Measurements from ENCODE around the gene BRD3OS. TPM values are rescaled to one million over a fixed set of nuclear protein-coding genes. Genes with fewer than 3 reads are reported as not detected.

Gene BRD3OS
- total and polyA plus RNA-seq, 2 of the 13 experiments (the other 11 are each of a cell fraction or from before 2014, with no cell fraction given), result 4.9 to 5.7 TPM

- TF ChIP-seq ZBTB49 (CRISPR knock-in tag; IDR thresholded peaks at IDR 0.05; ENCODE audit: borderline replicate concordance) (no peak), ZNF160 (CRISPR knock-in tag; IDR thresholded peaks at IDR 0.05) (no peak), CHCHD3 (CRISPR knock-in tag; IDR thresholded peaks at IDR 0.05) (no peak), DDIT3 (CRISPR knock-in tag; IDR thresholded peaks at IDR 0.05) (no peak), TP53 (CRISPR knock-in tag; conservative IDR thresholded peaks at IDR 0.05) (no peak), RFX3 (CRISPR knock-in tag; IDR thresholded peaks at IDR 0.05) (no peak), RORA (CRISPR knock-in tag; IDR thresholded peaks at IDR 0.05) (no peak), SAFB2 (CRISPR knock-in tag; IDR thresholded peaks at IDR 0.05; ENCODE audit: borderline replicate concordance, low read depth) (no peak), ZNF687 (CRISPR knock-in tag; IDR thresholded peaks at IDR 0.05) (no peak; the same call in 1 of the 2 replicates), THAP11 (CRISPR knock-in tag; IDR thresholded peaks at IDR 0.05) (no peak), ZBTB7A (CRISPR knock-in tag; IDR thresholded peaks at IDR 0.05) (peak; percentile 88; the same call in 1 of the 2 replicates), TRIM22 (IDR thresholded peaks at IDR 0.05) (no peak), ZBTB34 (CRISPR knock-in tag; IDR thresholded peaks at IDR 0.05) (no peak), ZNF441 (CRISPR knock-in tag; IDR thresholded peaks at IDR 0.05; ENCODE audit: borderline replicate concordance) (peak; percentile 90), ZNF451 (CRISPR knock-in tag; IDR thresholded peaks at IDR 0.05) (no peak), SRSF4 (IDR thresholded peaks at IDR 0.05; ENCODE audit: low read depth, low read length, poor library complexity, severe bottlenecking) (no peak), ZNF138 (CRISPR knock-in tag; IDR thresholded peaks at IDR 0.05; ENCODE audit: low read depth) (no peak), ZNF709 (CRISPR knock-in tag; IDR thresholded peaks at IDR 0.05) (no peak; the same call in 1 of the 2 replicates), CENPBD1 (CRISPR knock-in tag; IDR thresholded peaks at IDR 0.05; ENCODE audit: borderline replicate concordance, low read depth) (no peak)
Measured at GRCh38 chr9:133978226-133978898, 46.9 kb upstream of the BRD3OS start (continued).
